Measurements from ENCODE around the gene ATP11A.

DNA sequence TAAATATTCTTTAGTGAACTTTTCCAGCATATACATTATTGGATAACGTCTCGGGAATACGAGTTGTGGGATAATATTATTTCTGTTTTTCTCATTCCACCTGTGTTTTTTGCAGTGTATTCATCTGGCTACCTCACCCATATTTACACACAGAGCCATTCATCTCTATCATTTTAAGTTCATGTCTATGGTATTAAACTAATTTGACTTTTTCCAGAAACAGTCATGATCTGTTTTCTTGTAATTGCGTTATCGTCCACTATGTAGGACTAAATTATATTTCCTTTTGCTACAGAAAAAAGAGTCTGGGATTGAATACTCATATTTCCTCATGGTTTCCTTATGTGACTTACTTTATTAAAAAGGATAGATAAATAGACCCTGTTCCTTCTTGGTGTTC, 2.7 kb downstream of the ATP11A start:
- TF ChIP-seq, protein P1, sequence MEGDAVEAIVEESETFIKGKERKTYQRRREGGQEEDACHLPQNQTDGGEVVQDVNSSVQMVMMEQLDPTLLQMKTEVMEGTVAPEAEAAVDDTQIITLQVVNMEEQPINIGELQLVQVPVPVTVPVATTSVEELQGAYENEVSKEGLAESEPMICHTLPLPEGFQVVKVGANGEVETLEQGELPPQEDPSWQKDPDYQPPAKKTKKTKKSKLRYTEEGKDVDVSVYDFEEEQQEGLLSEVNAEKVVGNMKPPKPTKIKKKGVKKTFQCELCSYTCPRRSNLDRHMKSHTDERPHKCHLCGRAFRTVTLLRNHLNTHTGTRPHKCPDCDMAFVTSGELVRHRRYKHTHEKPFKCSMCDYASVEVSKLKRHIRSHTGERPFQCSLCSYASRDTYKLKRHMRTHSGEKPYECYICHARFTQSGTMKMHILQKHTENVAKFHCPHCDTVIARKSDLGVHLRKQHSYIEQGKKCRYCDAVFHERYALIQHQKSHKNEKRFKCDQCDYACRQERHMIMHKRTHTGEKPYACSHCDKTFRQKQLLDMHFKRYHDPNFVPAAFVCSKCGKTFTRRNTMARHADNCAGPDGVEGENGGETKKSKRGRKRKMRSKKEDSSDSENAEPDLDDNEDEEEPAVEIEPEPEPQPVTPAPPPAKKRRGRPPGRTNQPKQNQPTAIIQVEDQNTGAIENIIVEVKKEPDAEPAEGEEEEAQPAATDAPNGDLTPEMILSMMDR (IDR thresholded peaks at IDR 0.05; ENCODE audit: borderline replicate concordance, extremely low read depth, low read length, poor library complexity, severe bottlenecking) = no peak
- no peak for TF ChIP-seq EZH2 (IDR thresholded peaks at IDR 0.05; ENCODE audit: borderline replicate concordance, low read depth, low read length, severe bottlenecking)

Measured in DND-41 (cell line).